ENCODE measurements around the gene CXCL3. TPM values are rescaled to one million over a fixed set of nuclear protein-coding genes. Genes with fewer than 3 reads are reported as not detected.

Gene CXCL3
- total and polyA plus RNA-seq, 9 of the 15 experiments (the other 6 are each of a cell fraction or from before 2014, with no cell fraction given): 2.3 to 8.9 (median 6.1) TPM

DNA sequence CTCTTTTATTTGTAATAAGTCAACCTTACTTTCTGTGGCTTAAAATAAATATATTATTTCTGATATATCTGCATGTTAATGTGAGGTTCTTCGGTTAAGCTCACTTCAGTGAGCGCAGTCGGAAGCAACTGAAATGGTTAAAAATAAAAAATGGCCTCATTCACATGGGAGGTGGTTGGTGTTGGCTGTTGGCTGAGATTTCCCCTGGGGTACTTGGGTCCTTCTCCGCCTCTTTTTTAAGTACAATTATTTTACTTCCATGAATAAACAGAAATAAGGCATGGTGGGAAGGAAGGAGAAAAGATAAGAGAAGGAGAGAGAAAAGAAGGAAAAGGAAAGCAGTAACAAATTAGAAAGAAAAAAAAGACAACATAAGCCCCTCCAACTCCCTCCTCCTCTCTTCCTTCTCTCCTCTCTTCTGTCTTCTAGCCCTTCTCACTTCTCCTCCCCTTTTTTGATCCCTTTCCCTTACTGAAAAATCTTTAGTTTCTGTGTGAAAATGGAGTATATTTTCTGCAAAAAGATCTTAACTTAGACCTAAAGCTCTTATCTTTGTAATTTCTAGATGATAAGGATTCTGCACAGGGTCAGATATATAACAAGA, 19.7 kb upstream of the CXCL3 start (continued):
- TF ChIP-seq NCOA2 (IDR thresholded peaks at IDR 0.05; ENCODE audit: partially characterized antibody in 2 of 2) (no peak), RCOR1 (IDR thresholded peaks at IDR 0.05; ENCODE audit: borderline replicate concordance in 1 of 2, low read depth in 2 of 2, low read length in 2 of 2) (no peak), TBL1XR1 (IDR thresholded peaks at IDR 0.05; ENCODE audit: low read length in 2 of 2) (no peak), TAF1 (IDR thresholded peaks at IDR 0.05; ENCODE audit: control insufficient read depth, extremely low read depth, insufficient read depth, low read length, severe bottlenecking) (no peak), CBX5 (IDR thresholded peaks at IDR 0.05; ENCODE audit: borderline replicate concordance, low read depth) (no peak), SRSF1 (IDR thresholded peaks at IDR 0.05; ENCODE audit: low read depth, low read length) (no peak), ZNF77 (CRISPR knock-in tag; IDR thresholded peaks at IDR 0.05) (no peak), ZNF707 (CRISPR knock-in tag; conservative IDR thresholded peaks at IDR 0.05) (no peak), TEAD4 (IDR thresholded peaks at IDR 0.05; ENCODE audit: low read length) (no peak), TEAD4 (CRISPR knock-in tag; IDR thresholded peaks at IDR 0.05; ENCODE audit: borderline replicate concordance) (no peak), CBX3 (IDR thresholded peaks at IDR 0.05; ENCODE audit: borderline replicate concordance in 1 of 2, low read length in 2 of 2) (no peak), OTX1 (CRISPR knock-in tag; IDR thresholded peaks at IDR 0.05) (no peak), TCF7 (IDR thresholded peaks at IDR 0.05; ENCODE audit: borderline replicate concordance) (no peak), RHOXF2B (CRISPR knock-in tag; conservative IDR thresholded peaks at IDR 0.05) (no peak), TAF7 (tag; IDR thresholded peaks at IDR 0.05) (no peak), ZFP30 (CRISPR knock-in tag; IDR thresholded peaks at IDR 0.05; ENCODE audit: borderline replicate concordance) (no peak), ARHGAP35 (IDR thresholded peaks at IDR 0.05; ENCODE audit: partially characterized antibody) (no peak), MEF2D (tag; conservative IDR thresholded peaks at IDR 0.05; ENCODE audit: low read depth) (0 out of 2 replicates have a peak, but pooled peaks have one; percentile 24), NR2C1 (IDR thresholded peaks at IDR 0.05) (no peak), NR2C1 (tag; IDR thresholded peaks at IDR 0.05) (0 out of 2 replicates have a peak, but pooled peaks have one; percentile 33)
- TF ChIP-seq, protein P1, sequence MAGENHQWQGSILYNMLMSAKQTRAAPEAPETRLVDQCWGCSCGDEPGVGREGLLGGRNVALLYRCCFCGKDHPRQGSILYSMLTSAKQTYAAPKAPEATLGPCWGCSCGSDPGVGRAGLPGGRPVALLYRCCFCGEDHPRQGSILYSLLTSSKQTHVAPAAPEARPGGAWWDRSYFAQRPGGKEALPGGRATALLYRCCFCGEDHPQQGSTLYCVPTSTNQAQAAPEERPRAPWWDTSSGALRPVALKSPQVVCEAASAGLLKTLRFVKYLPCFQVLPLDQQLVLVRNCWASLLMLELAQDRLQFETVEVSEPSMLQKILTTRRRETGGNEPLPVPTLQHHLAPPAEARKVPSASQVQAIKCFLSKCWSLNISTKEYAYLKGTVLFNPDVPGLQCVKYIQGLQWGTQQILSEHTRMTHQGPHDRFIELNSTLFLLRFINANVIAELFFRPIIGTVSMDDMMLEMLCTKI (IDR thresholded peaks at IDR 0.05; ENCODE audit: partially characterized antibody): no peak
- TF ChIP-seq, protein P2, sequence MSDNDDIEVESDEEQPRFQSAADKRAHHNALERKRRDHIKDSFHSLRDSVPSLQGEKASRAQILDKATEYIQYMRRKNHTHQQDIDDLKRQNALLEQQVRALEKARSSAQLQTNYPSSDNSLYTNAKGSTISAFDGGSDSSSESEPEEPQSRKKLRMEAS (CRISPR knock-in tag; IDR thresholded peaks at IDR 0.05): no peak
- TF ChIP-seq, protein P3, sequence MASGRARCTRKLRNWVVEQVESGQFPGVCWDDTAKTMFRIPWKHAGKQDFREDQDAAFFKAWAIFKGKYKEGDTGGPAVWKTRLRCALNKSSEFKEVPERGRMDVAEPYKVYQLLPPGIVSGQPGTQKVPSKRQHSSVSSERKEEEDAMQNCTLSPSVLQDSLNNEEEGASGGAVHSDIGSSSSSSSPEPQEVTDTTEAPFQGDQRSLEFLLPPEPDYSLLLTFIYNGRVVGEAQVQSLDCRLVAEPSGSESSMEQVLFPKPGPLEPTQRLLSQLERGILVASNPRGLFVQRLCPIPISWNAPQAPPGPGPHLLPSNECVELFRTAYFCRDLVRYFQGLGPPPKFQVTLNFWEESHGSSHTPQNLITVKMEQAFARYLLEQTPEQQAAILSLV (tag; IDR thresholded peaks at IDR 0.05): peak; percentile 59; the same call in 1 of the 2 replicates

Measured in K562 (cell line).